ENCODE measurements around the gene GPR85.
"Not testable (repeated sequence)": the region's sequence is repeated elsewhere in the genome, so short reads cannot be mapped to it uniquely, and the experiment has no call there.

The GPR85 gene

DNA sequence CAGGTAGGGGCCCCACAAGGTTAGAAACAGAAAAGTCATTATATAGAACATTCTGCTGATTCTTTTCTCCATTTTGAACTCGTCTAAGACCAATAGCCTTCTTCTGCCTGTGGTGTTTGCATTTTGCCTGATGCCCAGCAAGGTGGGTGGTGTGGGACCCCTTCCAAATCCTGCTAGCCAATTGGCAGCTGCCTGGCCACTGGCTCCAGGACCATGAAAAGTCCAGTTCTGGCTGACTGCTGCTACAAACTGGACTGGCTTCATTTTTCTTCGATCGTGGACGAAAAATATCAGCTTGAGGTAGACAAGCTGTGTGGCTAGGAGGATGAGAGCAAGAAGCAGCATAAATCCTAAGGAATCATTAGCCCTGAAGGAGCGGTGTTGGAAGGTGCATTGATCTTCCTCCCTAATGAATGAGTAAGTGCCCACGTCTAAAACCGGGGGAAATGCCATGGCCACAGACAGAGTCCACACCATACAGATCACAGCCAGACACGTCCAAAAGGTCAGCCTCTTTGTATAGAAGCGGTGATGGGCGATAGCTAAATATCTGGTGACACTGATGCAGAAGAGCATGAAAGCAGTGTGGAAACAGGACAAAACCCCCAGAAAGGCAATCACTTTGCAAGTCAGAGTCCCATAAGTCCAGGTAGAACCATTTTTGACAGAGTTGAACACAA is 2.7 kb downstream of the GPR85 start:
- DNase-seq: no peak

DNA sequence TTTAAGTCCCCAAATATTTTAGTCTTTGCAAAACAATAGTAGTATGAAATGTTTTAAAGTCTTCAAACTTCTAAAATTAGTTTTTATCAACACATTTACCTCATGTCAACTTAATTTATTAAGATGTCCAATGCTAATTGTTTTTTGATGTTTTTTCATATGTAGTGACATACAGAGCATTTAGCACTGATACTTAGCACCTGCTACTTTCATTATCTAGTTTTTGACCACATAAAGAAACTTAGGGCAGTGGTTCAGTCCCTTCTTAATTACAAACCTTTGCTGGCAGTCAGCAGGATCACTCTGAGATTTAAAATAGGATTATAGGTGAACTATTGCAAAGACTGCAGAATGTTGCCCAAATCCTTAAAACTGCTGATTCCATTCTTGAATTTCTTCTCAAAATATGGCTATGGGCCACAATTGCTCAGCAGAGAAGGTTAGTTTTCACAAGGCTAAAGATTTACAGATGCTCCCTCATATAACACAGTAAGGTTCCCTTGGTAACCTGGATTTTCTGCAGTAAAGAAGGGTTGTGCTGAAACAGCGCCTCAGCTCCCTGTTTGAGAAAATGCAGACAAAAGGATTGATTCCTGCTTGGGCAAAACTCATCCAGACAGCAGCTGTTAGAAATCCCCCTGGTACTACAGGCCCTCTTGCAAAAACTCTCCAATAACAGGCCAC is 3.4 kb downstream of the GPR85 start:
- no peak for DNase-seq

DNA sequence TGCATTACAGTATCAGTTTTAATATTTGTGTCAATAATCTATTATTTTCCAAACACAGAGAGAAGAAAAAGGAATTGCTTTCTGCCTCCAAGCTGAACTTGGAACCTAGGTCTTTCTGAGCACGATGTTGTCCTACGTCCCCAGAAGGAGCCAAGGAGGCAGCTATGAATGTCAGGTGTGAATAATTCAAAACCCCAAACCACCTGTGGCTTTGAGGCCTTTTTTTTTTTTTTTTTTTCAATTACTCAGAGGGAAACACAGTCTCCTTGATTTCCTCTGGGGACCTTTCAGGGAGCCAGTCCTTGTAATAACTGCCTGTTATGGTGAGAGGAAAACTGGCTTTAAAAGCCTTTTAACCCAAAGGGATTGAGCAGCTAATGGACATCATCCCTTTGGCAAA is 8.3 kb downstream of the GPR85 start:
- no peak for DNase-seq

DNA sequence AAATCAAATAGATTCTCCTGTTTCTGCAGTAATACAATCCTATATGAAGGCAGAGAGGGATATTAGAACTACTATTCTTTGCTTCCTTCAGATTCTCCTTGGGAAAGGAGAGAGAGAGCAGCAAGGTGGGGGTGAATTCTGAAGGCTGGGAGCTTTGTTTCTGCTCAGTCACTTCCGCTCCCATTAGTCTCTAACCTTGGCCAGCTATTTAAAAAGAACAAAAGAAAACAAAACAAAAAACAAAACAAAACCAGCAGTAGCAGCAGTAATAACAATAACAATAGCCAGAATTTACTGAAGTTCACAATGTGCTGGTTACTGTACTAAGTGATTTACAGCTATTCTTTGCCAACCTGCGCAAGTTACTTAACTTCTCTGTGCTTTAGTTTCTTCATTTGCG is 9.9 kb downstream of the GPR85 start:
- no peak for DNase-seq

DNA sequence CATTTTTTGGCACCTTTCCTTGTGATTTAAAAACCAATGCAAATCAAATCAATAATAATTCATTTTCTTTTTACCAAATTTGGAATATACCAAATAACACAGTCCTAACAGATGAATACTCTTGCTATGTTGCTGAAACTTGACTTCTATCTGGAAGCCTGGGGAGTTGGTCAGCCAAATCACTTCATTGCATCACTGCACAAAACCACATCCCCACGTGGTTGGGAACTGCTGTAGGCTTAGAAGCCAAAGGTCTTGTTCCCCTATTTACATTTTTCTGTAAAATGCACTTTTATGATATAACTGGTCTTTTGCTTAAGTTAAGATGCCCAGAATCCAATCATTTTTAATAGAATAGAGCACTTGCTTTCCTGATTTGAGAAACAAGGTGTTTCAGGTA is 15.2 kb downstream of the GPR85 start:
- DNase-seq: peak; percentile 81

DNA sequence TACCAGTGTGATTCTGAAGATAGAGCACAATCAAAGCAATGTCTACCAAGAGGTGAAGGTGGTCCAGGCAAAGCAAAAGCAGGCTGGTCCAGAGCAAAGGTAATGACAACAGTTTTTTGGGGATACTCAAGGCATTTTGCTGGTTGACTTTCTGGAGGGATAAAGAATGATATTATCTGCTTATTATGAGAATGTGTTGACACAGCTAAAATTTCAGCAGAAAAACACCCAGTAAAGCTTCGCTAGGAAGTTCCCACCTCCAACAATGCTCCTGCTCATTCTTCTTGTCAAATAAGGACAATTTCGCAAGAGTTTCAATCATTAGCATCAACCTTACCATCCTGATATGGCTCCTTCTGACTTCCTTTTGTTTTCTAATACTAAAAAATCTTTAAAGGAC is 24.1 kb downstream of the GPR85 start:
- no peak for DNase-seq

DNA sequence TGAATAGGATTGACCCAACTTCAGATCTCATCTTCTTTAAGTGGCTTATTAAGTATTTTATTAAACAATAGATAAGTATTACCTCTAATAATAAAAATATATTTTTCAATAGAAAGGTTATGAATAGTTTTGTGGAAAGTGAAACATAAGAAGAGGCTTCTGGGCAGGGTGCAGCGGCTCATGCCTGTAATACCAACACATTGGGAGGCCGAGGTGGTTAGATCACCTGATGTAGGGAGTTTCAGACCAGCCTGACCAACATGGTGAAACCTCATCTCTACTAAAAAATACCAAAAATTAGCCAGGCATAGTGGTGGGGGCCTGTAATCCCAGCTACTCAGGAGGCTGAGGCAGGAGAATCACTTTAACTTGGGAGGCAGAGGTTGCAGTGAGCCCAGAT is 26.5 kb downstream of the GPR85 start:
- no peak for DNase-seq

DNA sequence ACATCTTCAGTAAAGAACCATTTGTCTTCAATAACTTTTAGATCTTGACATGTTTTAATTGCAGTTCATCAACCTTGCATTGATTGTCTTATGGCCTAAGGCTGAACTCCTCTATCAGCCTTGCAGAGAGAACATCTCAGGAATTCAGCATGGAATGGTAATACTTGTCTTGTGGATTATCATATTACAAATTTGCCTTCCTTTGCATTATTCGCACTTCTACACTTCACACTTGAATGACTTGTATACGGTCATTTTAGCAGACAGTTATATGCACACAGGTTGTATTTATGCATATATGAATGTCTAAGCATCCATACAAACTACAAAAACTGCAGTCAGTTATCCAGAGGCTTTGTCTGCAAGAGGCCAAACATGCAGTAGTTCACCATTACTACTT is 31.7 kb downstream of the GPR85 start:
- no peak for DNase-seq

DNA sequence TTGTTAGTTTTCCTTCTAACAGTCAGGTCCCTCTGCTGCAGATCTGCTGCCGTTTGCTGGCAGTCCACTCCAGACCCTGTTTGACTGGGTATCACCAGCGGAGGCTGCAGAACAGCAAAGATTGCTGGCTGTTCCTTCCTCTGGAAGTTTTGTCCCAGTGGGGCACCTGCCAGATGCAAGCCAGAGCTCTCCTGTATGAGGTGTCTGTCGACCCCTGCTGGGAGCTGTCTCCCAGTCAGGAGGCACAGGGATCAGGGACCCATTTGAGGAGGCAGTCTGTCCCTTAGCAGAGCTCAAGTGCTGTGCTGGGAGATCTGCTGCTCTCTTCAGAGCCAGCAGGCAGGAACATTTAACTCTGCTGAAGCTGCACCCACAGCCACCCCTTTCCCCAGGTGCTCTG is 32.4 kb downstream of the GPR85 start:
- DNase-seq: not testable (repeated sequence)

DNA sequence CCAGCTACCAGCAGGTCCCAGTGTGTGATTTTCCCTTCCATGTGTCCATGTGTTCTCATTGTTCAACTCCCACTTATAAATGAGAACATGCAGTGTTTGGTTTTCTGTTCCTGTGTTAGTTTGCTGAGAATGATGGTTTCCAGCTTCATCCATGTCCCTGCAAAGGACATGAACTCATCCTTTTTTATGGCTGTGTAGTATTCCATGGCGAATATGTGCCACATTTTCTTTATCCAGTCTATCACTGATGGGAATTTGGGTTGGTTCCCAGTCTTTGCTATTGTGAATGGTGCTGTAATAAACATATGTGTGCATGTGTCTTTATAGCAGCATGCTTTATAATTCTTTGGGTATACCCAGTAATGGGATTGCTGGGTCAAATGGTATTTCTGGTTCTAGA is 37.4 kb downstream of the GPR85 start:
- not testable (repeated sequence) for DNase-seq

DNA sequence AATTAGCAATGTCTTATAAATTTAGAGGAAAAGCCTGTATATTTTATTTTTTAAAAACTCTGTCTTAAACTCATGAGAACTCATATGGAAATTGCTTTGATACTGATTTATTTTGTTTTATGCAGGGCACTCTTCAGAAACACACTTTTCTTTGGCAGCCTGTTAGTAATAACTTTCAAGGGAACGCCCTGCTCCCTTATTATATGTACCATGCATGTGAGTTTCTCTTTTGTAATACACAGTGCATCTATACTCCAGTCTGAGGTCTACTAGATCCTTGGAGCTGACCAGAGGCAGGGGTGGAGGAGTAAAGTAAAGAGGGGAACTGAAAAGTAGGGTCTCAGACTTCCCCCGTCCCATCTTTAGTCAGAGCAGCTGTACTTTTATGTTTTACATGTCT is 40.2 kb downstream of the GPR85 start:
- DNase-seq: no peak

DNA sequence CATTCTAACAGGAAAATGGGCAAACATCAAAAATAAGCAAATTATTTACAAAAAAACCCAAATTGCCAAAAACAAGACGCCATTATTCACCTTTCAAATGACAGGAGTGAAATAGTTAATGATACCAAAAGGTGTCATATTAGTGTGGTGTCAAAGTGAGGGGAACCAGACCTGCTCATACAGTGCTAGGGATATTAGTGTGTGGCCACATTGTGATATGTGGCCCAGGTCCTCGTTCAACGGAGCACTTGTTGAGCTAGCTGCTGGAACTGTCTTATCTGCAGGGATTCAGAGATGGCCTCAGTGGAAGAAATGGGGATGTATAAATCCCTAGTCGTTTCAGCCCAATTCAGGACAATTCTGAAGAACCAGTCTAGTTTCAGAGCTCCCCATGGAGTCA is 41.2 kb downstream of the GPR85 start:
- no peak for DNase-seq

DNA sequence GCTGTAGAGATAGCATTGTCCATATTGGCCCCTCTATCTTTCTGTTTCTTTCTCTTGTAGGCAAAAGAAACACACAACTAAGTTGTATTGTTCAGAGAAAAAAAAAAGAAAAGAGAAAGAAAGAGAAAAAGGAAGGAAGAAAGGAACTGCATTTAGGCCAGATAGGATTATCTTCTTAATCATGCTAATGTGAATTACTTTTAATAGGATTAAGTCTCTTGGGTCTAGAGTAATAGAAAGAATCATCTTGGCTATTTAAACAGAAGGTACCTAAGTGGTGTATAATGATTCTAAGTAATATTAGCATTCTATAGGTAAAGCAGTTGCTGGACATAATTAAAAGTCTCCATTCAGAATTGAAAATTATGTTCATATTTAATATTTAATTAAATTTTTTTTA is 42.2 kb downstream of the GPR85 start:
- no peak for DNase-seq

DNA sequence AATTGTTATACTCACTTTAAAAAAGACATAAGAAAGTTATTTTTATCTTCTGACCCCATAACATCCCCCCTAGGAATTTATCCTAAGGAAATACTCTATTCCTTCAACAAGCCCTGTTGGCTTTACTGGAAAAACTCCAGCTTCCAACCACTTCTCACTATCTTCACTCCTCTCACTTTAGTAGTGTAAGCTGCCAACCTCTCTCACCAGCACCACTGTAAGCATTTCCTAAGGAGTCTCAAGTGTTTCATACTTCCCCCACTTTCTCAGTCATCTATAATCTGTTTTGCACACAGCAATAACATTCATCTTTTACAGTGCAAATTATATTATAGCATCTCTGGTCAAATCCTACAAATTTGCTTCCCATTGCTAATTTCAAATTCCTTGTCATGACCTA is 45.8 kb downstream of the GPR85 start:
- DNase-seq: no peak

DNA sequence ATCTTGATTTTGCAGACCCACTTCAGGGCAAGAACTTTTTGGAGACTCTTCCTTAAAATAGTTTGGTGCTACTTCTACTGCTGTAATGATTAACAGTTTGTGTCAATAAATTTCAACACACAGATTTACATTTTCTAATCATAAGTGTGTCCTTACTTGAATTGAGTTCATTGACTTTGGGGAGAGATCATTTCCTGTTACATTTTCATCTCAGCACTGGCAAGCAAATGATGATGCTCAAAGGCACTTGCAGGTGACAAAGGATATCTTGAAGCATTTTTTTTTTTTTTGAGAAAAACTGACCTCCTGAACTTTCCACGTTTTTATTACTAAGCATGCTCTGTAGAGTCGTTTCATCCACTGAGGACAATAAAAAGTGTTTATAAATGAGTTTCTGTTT is 52.7 kb downstream of the GPR85 start:
- no peak for DNase-seq
